NCI-H2081 treated with DMSO at 0.1 percent for 48 hours (cell line): ENCODE data around the gene ANKS1B.

Experiments used
- DNase-seq: peaks from one replicate; lab custom pipeline; 2025; lab: John Stamatoyannopoulos, UW

Gene ANKS1B

GRCh38 chr12:98727196-98727595, 1257.5 kb downstream of the ANKS1B start:
- no peak for DNase-seq

GRCh38 chr12:98725476-98726247, 1259.1 kb downstream of the ANKS1B start:
- DNase-seq, result peak; percentile 49

GRCh38 chr12:98724384-98725155, 1260.2 kb downstream of the ANKS1B start:
- no peak for DNase-seq

- no peak for DNase-seq
These were observed 1263.5 kb downstream of the ANKS1B start for GRCh38 chr12:98721204-98721702.

GRCh38 chr12:98719515-98720504, 1264.9 kb downstream of the ANKS1B start:
- no peak for DNase-seq

GRCh38 chr12:98714426-98714825, 1270.3 kb downstream of the ANKS1B start:
- no peak for DNase-seq

- DNase-seq, result no peak
These were observed 1275.7 kb downstream of the ANKS1B start for GRCh38 chr12:98709022-98709421.

- no peak for DNase-seq
These were observed 1283.6 kb downstream of the ANKS1B start for GRCh38 chr12:98701166-98701565.

- DNase-seq, result no peak
These were observed 1285.2 kb downstream of the ANKS1B start for GRCh38 chr12:98699586-98699985.

GRCh38 chr12:98698603-98699463, 1285.9 kb downstream of the ANKS1B start:
- peak; percentile 12 for DNase-seq

- no peak for DNase-seq
These were observed 1287.5 kb downstream of the ANKS1B start for GRCh38 chr12:98697209-98697608.

GRCh38 chr12:98696036-98696646, 1288.6 kb downstream of the ANKS1B start:
- DNase-seq, result no peak

GRCh38 chr12:98691351-98691750, 1293.4 kb downstream of the ANKS1B start:
- DNase-seq, result no peak

- no peak for DNase-seq
These were observed 1298.1 kb downstream of the ANKS1B start for GRCh38 chr12:98686603-98687002.
